ENCODE measurements around the gene CCNI2. TPM values are rescaled to one million over a fixed set of nuclear protein-coding genes. Genes with fewer than 3 reads are reported as not detected.
A peak's percentile ranks its signal among the peaks of the same experiment; 100 is the strongest.

Gene CCNI2
- total RNA-seq (2014; rRNA removed; shearing (Covaris generic)), result not detected in 2 replicates
- polyA plus RNA-seq (2014; cell fraction: nucleus; rRNA removed), result not detected in 2 replicates

DNA sequence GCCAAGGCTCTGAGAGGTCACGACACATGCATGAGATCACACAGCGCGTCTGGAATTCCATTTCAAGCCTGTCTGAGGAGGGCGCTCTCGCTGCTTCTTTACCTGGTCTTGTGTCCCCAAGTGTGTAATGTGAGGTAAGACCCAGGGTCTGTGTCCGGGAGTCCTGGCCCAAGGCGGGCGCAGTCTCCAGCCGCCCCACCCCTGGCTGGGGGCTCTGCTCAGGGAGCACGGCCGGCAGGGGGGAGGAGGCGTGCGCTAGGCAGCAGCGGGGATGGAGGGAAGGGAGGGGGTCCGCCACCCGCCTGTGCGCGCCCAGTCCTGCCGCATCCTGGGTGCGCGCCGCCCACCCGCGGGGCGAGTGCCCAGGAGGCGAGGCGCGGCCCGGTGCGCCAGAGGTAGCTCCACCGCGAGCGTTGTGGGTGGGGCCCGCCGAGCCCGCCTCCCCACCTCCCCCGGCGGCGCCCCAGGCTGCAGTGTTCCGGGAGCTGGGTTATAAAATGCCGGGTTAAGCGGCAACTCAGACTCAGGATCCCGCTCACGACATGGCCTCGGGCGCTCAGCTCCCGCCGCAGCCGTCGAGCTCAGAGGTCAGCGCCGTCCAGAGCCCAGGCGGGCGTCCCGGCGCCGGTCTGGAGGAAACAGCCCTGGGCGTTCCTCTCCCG lies at the start of gene CCNI2:
Gene CCNI2 (plus strand): TSS at position 473 of the 662 bp plus-strand sequence. CDS start 70 bp downstream, at position 543.
- DNase-seq (ENCODE audit: extremely low read depth, low read depth), result peak; percentile 21

- DNase-seq (ENCODE audit: extremely low read depth, low read depth), result no peak
These were observed 42.4 kb upstream of the CCNI2 start for GRCh38 chr5:132704875-132705274.

DNA sequence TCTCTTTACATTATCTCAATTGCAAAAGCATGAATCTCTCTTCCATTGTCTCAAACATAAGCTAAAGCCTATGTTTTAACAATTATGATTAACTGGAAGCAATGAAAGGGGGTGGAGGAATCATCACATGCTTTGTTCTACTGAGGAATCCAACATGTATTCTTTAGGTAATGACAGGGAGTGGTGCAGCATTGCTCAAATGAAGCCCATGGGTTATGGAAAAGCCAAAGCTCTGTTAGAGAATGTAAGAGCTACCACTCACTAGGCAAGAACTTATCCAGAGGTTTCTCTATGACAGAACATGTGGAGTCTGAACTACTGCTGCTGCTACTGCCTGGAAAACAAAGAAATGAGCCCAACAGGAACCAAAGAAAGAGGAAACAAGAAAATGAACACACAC lies 38.6 kb upstream of the CCNI2 start:
- DNase-seq (ENCODE audit: extremely low read depth, low read depth), result no peak

DNA sequence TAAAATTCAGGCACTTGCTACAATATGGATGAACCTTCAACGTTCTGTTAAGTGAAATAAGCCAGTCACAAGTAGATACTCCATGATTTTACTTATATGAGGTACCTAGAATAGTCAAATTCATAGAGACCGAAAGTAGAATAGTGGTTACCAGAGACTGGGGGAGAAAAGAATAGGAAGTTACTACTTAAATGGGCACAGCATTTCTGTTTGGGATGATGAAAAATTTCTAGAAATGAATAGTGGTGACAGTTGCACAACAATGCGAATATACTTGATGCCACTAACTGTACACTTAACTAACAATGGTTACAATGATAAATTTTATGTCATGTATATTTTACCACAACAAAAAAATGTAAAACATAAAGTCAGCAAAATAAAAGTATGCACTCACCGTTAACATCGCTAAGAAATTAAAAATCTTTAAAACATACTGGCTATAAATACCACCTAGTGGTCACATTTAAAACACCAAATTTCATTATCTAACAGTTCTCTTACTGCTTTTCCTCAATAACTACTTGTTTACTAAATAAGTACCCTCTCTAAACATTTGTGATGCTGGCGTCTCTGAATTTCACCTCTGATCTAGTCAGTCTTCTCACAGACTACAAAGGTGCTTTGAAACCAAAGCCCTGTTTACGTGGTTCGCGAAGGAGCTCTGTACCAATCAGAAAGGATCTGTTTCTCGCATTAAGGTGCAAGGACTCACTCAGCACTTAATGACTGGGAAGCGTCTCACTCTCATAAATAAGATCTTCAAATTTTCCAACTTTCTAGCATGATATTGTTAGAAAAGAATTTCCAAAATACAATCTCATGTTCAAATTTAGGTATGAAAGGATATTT lies 32.5 kb upstream of the CCNI2 start:
- no peak for DNase-seq (ENCODE audit: extremely low read depth, low read depth)

- DNase-seq (ENCODE audit: extremely low read depth, low read depth), result no peak
These were observed 28.5 kb upstream of the CCNI2 start for GRCh38 chr5:132718544-132719312.

GRCh38 chr5:132725745-132726144 lies 21.5 kb upstream of the CCNI2 start:
- DNase-seq (ENCODE audit: extremely low read depth, low read depth), result no peak

DNA sequence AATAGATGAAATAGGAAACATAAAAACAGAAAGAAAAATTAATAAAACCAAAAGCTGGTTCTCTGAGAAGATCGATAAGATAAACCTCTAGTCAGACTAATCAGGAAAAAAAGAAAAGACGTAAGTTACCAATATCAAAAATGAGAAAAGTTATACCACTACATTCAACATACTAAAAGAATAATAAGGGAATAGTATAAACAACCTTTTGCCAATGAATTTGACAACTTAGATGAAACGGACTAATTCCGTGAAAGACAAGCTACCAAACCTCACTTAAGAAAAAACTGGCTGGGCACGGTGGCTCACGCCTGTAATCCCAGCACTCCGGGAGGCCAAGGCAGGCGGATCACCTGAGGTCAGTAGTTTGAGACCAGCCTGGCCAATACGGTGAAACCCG lies 17.3 kb upstream of the CCNI2 start:
- no peak for DNase-seq (ENCODE audit: extremely low read depth, low read depth)

- DNase-seq (ENCODE audit: extremely low read depth, low read depth), result no peak
These were observed 13.6 kb upstream of the CCNI2 start for GRCh38 chr5:132733499-132734148.

- no peak for DNase-seq (ENCODE audit: extremely low read depth, low read depth)
These were observed 12.5 kb upstream of the CCNI2 start for GRCh38 chr5:132734687-132735086.

- peak; percentile 98 for DNase-seq (ENCODE audit: extremely low read depth, low read depth)
These were observed 10.1 kb upstream of the CCNI2 start, which contains the start of gene KIF3A for GRCh38 chr5:132736853-132737833. TSS of gene KIF3A (minus strand) at chr5:132737546. CDS start at chr5:132737419, 127 bp downstream.

GRCh38 chr5:132737982-132738681 lies 9.1 kb upstream of the CCNI2 start:
- DNase-seq (ENCODE audit: extremely low read depth, low read depth), result no peak

- no peak for DNase-seq (ENCODE audit: extremely low read depth, low read depth)
These were observed 8.0 kb upstream of the CCNI2 start for GRCh38 chr5:132739232-132739631.

DNA sequence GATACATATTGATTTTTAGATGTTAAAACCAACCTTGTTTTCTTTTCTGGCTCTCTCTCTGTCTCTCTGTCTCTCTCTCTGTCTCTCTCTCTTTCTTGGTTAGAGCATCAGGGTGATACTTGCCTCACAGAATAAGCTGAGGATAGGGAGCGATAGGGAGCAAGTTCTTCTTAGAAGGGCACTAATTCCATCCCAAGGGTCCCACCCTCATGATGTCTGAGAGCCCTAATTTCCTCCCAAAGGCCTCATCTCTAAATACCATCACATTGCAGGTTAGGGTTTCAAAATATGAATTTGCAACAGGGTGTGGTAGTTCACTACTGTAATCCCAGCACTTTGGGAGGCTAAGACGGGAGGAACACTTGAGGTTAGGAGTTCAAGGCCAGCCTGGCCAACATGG lies 5.1 kb upstream of the CCNI2 start:
- no peak for DNase-seq (ENCODE audit: extremely low read depth, low read depth)

GRCh38 chr5:132742626-132743025 lies 4.6 kb upstream of the CCNI2 start:
- DNase-seq (ENCODE audit: extremely low read depth, low read depth), result no peak

GRCh38 chr5:132744659-132745058 lies 2.6 kb upstream of the CCNI2 start:
- DNase-seq (ENCODE audit: extremely low read depth, low read depth), result no peak

DNA sequence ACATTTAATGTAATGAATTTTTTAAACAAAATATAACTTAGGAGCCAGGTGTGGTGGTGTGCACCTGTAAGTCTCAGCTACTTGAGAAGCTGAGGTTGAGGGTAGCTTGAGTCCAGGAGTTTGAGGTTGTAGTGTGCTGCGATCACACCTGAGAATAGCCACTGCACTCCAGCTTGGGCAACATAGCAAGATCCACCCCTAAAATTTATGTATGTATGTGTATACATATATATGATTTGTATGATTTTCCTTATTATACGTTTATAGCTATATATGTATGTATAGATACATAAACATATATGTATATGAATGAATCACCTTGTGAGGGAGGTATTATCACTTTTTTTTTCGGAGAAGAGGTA lies 653 bp upstream of the CCNI2 start:
- no peak for DNase-seq (ENCODE audit: extremely low read depth, low read depth)

DNA sequence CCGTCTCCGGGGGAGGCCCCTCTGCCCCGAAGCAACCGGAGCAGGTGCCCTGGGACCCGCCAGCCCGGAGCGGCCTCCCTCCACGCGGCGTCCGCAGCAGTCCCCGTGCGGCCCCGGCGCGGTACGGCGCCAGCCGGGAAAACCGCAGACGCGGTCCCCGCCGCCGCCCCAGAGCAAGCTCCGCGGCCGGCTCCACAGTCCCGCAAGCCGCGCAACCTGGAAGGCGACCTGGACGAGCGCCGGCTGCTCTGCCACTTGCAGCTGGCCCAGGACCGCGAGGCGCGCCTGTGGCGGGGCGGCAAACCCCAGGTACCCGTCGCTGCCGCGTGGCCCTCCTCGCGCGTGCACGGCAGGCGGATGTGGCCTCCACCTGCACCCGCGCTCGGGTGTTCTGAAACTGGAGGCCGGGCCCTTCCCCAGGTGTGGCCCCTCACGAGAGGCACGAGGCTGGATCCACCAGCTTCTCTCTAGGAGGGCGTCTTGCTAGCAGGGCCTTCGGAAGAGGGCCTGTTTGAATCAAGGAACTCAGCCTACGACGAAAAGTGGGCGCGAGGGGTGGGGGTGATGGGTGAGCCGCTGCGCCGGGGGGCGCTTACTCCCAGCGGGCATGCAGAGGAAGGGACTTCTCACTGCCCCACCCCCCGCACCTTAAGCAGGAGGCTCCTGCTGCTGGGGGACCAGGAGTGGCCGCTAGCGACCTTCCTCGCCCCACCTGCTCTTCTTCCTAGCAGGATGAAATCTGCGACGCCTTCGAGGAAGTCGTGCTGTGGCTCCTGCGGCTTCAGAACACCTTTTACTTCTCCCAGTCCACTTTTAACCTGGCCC lies 602 bp downstream of the CCNI2 start:
- DNase-seq (ENCODE audit: extremely low read depth, low read depth), result no peak

- no peak for DNase-seq (ENCODE audit: extremely low read depth, low read depth)
These were observed 1.3 kb downstream of the CCNI2 start for GRCh38 chr5:132748522-132749000.
